ENCODE data around the gene ACP3. TPM values are rescaled to one million over a fixed set of nuclear protein-coding genes. Genes with fewer than 3 reads are reported as not detected.
A peak's percentile ranks its signal among the peaks of the same experiment; 100 is the strongest.

Gene ACP3
- total and polyA plus RNA-seq, 2 of the 13 experiments (the other 11 are each of a cell fraction or from before 2014, with no cell fraction given), result not detected

DNA sequence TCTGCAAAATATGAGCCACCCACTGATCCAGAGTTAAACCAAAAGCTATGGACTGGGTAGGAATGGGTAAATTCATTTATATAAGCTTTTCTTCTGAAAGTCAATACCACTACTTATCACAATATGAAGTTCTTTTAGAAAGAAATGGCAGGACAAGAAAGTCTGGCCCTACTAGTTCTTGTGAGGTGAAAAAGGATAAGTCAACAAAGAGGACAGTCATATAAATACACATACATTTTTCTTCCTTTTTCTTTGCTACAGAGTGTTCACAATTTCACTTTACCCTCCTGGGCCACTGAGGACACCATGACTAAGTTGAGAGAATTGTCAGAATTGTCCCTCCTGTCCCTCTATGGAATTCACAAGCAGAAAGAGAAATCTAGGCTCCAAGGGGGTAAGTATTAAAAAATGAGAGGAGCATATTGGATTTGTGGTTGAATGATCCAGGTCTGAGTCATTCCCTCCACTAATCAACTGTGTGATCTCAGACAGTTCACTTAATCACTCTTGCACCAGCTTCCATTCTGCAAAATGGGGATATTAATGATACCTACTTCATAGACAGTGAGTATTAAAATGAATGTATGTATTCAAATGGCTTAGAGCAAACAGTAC, 27.6 kb downstream of the ACP3 start:
- ChIA-PET CTCF (ENCODE audit: low intra/inter-chr PET ratio, low total read pairs) (no interaction called here), POLR2A (no interaction called here)
- intact Hi-C loops (cut with micrococcal nuclease; ENCODE audit: unreplicated experiment) (no loop called here), in situ Hi-C loops (cut with HindIII; ENCODE audit: extremely low pct_ligation_motif_present, low pct_unique_long_range_greater_than_20kb) (loop anchor here (5.0 kb wide), 1 partner anchor 87 kb away; no protein-coding TSS in a partner anchor)
- H3K9ac ChIP-seq (ENCODE audit: insufficient read depth, low read depth, low read length), result no peak overlapping the region
- H3K4me1 ChIP-seq (ENCODE audit: insufficient read depth, low read length), result no peaks in the 10 kb centered on the region
- no peak for ATAC-seq
- H3K79me2 ChIP-seq (ENCODE audit: insufficient read depth, low read length), result no peaks in the 10 kb centered on the region
- H3K27ac ChIP-seq (ENCODE audit: extremely low read length, insufficient read depth, low read length), result no peak overlapping the region
- H2AFZ ChIP-seq (ENCODE audit: low read length), result no peak overlapping the region
- no peak overlapping the region for H3K4me2 ChIP-seq (ENCODE audit: low read depth, low read length)
- FAIRE-seq, result no peak
- H3K9me3 ChIP-seq (ENCODE audit: low read length), result no peaks in the 10 kb centered on the region
- H3K36me3 ChIP-seq (replicated peaks in 1 of 2; ENCODE audit: control insufficient read depth in 1 of 2, insufficient read depth in 2 of 2, low read length in 2 of 2), result no peaks in the 10 kb centered on the region
- DNase-seq (ENCODE audit: low spot score), result no peak
- TF ChIP-seq FOXA3 (CRISPR knock-in tag; IDR thresholded peaks at IDR 0.05) (no peak), CCAR2 (optimal IDR thresholded peaks at IDR 0.05; ENCODE audit: low read depth, low read length) (peak; percentile 90)
- no peaks in the 10 kb centered on the region for H4K20me1 ChIP-seq (ENCODE audit: insufficient read depth, low read length)
- BruUV-seq (replicated peaks), result no TSS peak
- H3K27me3 ChIP-seq (ENCODE audit: control insufficient read depth in 1 of 2, insufficient read depth in 2 of 2, low read length in 2 of 2), result 0 out of 5 replicates have a peak, but pooled peaks cover 0 to under 1% of the 10 kb centered on the region in 2 experiments
- H3K4me3 ChIP-seq (replicated peaks in 1 of 3; ENCODE audit: insufficient read depth in 1 of 3, low read depth in 2 of 3, low read length in 3 of 3), result no peak overlapping the region

- ATAC-seq (peak; percentile 49; the same call in 2 of the 3 replicates), DNase-seq (ENCODE audit: low spot score) (peak; percentile 9), FAIRE-seq (no peak)
- no peaks in the 10 kb centered on the region for H3K79me2 ChIP-seq (ENCODE audit: insufficient read depth, low read length)
- no peaks in the 10 kb centered on the region for H3K27me3 ChIP-seq (ENCODE audit: control insufficient read depth in 1 of 2, insufficient read depth in 2 of 2, low read length in 2 of 2)
- WGBS (ENCODE audit: low lambda C conversion rate), result 9% methylated on average over 5 of the region's 5 CpGs
- H3K9ac ChIP-seq (ENCODE audit: insufficient read depth, low read depth, low read length), result no peak overlapping the region
- H3K4me2 ChIP-seq (ENCODE audit: low read depth, low read length), result no peak overlapping the region
- no peak overlapping the region for H2AFZ ChIP-seq (ENCODE audit: low read length)
- H4K20me1 ChIP-seq (ENCODE audit: insufficient read depth, low read length), result no peaks in the 10 kb centered on the region
- TF ChIP-seq SOX13 (IDR thresholded peaks at IDR 0.05) (no peak), SOX13 (CRISPR knock-in tag; conservative IDR thresholded peaks at IDR 0.05 in 1 of 2, IDR thresholded peaks at IDR 0.05 in 1 of 2) (peak in 1 of 2 experiments; percentile 33; a peak in 1 of 4 replicates), FOXP1 (IDR thresholded peaks at IDR 0.05) (0 out of 2 replicates have a peak, but pooled peaks have one; percentile 25), FOXP1 (CRISPR knock-in tag; IDR thresholded peaks at IDR 0.05) (peak; percentile 32; the same call in 1 of the 2 replicates), ZSCAN22 (CRISPR knock-in tag; IDR thresholded peaks at IDR 0.05) (no peak), CEBPB (IDR thresholded peaks at IDR 0.05; ENCODE audit: borderline replicate concordance, low read depth, low read length) (peak; percentile 21; the same call in 1 of the 2 replicates), ZNF629 (CRISPR knock-in tag; conservative IDR thresholded peaks at IDR 0.05) (no peak), SOX5 (CRISPR knock-in tag; IDR thresholded peaks at IDR 0.05; ENCODE audit: borderline replicate concordance) (peak; percentile 61; the same call in 1 of the 2 replicates)
- TF ChIP-seq, protein P1, sequence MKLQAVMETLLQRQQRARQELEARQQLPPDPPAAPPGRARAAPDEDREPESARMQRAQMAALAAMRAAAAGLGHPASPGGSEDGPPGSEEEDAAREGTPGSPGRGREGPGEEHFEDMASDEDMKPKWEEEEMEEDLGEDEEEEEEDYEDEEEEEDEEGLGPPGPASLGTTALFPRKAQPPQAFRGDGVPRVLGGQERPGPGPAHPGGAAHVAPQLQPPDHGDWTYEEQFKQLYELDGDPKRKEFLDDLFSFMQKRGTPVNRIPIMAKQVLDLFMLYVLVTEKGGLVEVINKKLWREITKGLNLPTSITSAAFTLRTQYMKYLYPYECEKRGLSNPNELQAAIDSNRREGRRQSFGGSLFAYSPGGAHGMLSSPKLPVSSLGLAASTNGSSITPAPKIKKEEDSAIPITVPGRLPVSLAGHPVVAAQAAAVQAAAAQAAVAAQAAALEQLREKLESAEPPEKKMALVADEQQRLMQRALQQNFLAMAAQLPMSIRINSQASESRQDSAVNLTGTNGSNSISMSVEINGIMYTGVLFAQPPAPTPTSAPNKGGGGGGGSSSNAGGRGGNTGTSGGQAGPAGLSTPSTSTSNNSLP (IDR thresholded peaks at IDR 0.05; ENCODE audit: low read depth, low read length), result 0 out of 2 replicates have a peak, but pooled peaks have one; percentile 29
- TF ChIP-seq, protein P2, sequence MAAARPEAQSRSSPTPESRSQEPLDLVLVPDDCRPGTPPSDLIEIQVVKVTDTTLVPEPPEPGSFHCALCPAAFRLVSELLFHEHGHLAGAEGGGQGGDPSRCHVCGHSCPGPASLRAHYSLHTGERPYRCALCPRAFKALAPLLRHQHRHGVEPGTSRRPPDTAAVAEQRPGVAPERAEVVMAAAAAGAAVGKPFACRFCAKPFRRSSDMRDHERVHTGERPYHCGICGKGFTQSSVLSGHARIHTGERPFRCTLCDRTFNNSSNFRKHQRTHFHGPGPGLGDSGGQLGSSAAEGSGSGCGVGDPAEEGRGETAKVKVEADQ (CRISPR knock-in tag; IDR thresholded peaks at IDR 0.05; ENCODE audit: borderline replicate concordance), result no peak
- in situ Hi-C loops (cut with HindIII; ENCODE audit: extremely low pct_ligation_motif_present, low pct_unique_long_range_greater_than_20kb) (loop anchor here (5.0 kb wide), 1 partner anchor 90 kb away; no protein-coding TSS in a partner anchor), intact Hi-C loops (cut with micrococcal nuclease; ENCODE audit: unreplicated experiment) (no loop called here)
- H3K9me3 ChIP-seq (ENCODE audit: low read length), result no peaks in the 10 kb centered on the region
- H3K27ac ChIP-seq (ENCODE audit: extremely low read length, insufficient read depth, low read length), result no peak overlapping the region
- CTCF ChIA-PET (ENCODE audit: low intra/inter-chr PET ratio, low total read pairs), result no interaction called here
- BruUV-seq (replicated peaks), result no TSS peak
- no peaks in the 10 kb centered on the region for H3K36me3 ChIP-seq (replicated peaks in 1 of 2; ENCODE audit: control insufficient read depth in 1 of 2, insufficient read depth in 2 of 2, low read length in 2 of 2)
- no peak overlapping the region for H3K4me3 ChIP-seq (replicated peaks in 1 of 3; ENCODE audit: insufficient read depth in 1 of 3, low read depth in 2 of 3, low read length in 3 of 3)
- no peaks in the 10 kb centered on the region for H3K4me1 ChIP-seq (ENCODE audit: insufficient read depth, low read length)
- POLR2A ChIA-PET, result no interaction called here
These were observed 29.9 kb downstream of the ACP3 start for GRCh38 chr3:132346841-132347736.

Measured in HepG2 (cell line).